Measurements from ENCODE around the gene ARHGEF37.

DNA sequence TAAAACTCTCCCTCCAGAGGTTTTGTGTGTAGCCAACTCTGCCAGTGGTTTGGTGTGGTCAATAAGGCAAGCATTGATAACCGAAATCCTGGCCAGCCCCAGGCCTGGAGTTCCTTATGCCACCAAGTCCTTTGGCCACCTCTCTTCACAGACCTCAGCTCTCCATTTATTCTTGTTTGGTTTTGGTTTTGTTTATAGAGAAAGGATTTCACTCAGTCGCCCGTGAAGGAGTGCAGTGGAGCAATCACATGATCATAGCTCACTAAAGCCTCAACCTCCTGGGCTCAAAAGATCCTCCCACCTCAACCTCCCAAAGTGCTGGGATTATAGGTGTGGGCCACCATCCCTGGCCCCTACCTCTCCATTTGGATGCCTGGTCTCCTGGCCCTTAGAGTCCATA lies 93.4 kb downstream of the ARHGEF37 start:
- TF ChIP-seq POLR2A (IDR thresholded peaks at IDR 0.05; ENCODE audit: low read depth, low read length) = no peak
- TF ChIP-seq POLR2AphosphoS5 (IDR thresholded peaks at IDR 0.05; ENCODE audit: low read depth, low read length) = no peak
- no peak for TF ChIP-seq TAF1 (IDR thresholded peaks at IDR 0.05; ENCODE audit: borderline replicate concordance, low read depth, low read length)
